NCI-H446 treated with DMSO at 0.1 percent for 48 hours (cell line): ENCODE results near the gene XXYLT1.
A peak's percentile ranks its signal among the peaks of the same experiment; 100 is the strongest.
"Not testable (repeated sequence)": the region's sequence is repeated elsewhere in the genome, so short reads cannot be mapped to it uniquely, and the experiment has no call there.

Source experiments
- DNase-seq: peaks from one replicate; lab custom pipeline; 2025; lab: John Stamatoyannopoulos, UW

The XXYLT1 gene

GRCh38 chr3:195207731-195208130 lies 63.2 kb downstream of the XXYLT1 start:
- no peak for DNase-seq

GRCh38 chr3:195207056-195207455 lies 63.9 kb downstream of the XXYLT1 start:
- no peak for DNase-seq

GRCh38 chr3:195204360-195205163 lies 66.4 kb downstream of the XXYLT1 start:
- peak; percentile 86 for DNase-seq

GRCh38 chr3:195203606-195204005 lies 67.4 kb downstream of the XXYLT1 start:
- DNase-seq, result no peak

GRCh38 chr3:195201295-195201694 lies 69.7 kb downstream of the XXYLT1 start:
- no peak for DNase-seq

GRCh38 chr3:195200010-195200822 lies 70.7 kb downstream of the XXYLT1 start:
- DNase-seq, result no peak

GRCh38 chr3:195198426-195199346 lies 72.3 kb downstream of the XXYLT1 start:
- DNase-seq, result no peak

- no peak for DNase-seq
Measured at GRCh38 chr3:195197765-195198425, 73.1 kb downstream of the XXYLT1 start.

- no peak for DNase-seq
Measured at GRCh38 chr3:195196266-195196665, 74.7 kb downstream of the XXYLT1 start.

- DNase-seq, result no peak
Measured at GRCh38 chr3:195195321-195196209, 75.4 kb downstream of the XXYLT1 start.

- no peak for DNase-seq
Measured at GRCh38 chr3:195194559-195195206, 76.3 kb downstream of the XXYLT1 start.

- DNase-seq, result no peak
Measured at GRCh38 chr3:195191580-195191979, 79.4 kb downstream of the XXYLT1 start.

GRCh38 chr3:195189821-195190220 lies 81.1 kb downstream of the XXYLT1 start:
- DNase-seq, result no peak

- DNase-seq, result no peak
Measured at GRCh38 chr3:195188426-195188927, 82.5 kb downstream of the XXYLT1 start.

GRCh38 chr3:195187609-195188425 lies 83.1 kb downstream of the XXYLT1 start:
- DNase-seq, result no peak

- not testable (repeated sequence) for DNase-seq
Measured at GRCh38 chr3:195186710-195187047, 84.3 kb downstream of the XXYLT1 start.

- DNase-seq, result no peak
Measured at GRCh38 chr3:195186041-195186709, 84.8 kb downstream of the XXYLT1 start.

- no peak for DNase-seq
Measured at GRCh38 chr3:195185583-195185982, 85.4 kb downstream of the XXYLT1 start.
